Calu3 (cell line): ENCODE results near the gene RALBP1. TPM values are rescaled to one million over a fixed set of nuclear protein-coding genes. Genes with fewer than 3 reads are reported as not detected.

Source experiments
- BruUV-seq: library from RNA; stranded (reverse); fragments of 400-500 nt; replicated peaks from 2 replicates; lab custom pipeline; 2021; lab: Mats Ljungman, UMichigan
- CTCF ChIA-PET: fragments of 300-600 bp; sonication (Branson Sonifier 250); formaldehyde crosslinking; loops from one replicate; lab custom pipeline; 2022; ENCODE audit warnings: antibody characterized with exemption; lab: Charles Lee
- DNase-seq: peaks from one replicate; pipeline ENCODE4 v3.0.0; 2022
- H3K27ac Mint-ChIP-seq: one replicate; pipeline ENCODE4 v1.8.0; 2022; ENCODE audit warnings: mixed read lengths; ENCODE audit not compliant: unreplicated experiment
- H3K27me3 Mint-ChIP-seq: one replicate; pipeline ENCODE4 v1.8.0; 2022; ENCODE audit warnings: mixed read lengths; ENCODE audit not compliant: unreplicated experiment
- H3K36me3 Mint-ChIP-seq: one replicate; pipeline ENCODE4 v1.8.0; 2022; ENCODE audit warnings: mild to moderate bottlenecking, moderate library complexity, mixed read lengths; ENCODE audit not compliant: insufficient read depth, unreplicated experiment
- H3K4me1 Mint-ChIP-seq: one replicate; pipeline ENCODE4 v1.8.0; 2022; ENCODE audit warnings: mild to moderate bottlenecking, low read depth, mixed read lengths; ENCODE audit not compliant: unreplicated experiment
- H3K4me3 Mint-ChIP-seq: one replicate; pipeline ENCODE4 v1.8.0; 2022; ENCODE audit warnings: mild to moderate bottlenecking, low read depth, moderate library complexity, mixed read lengths; ENCODE audit not compliant: unreplicated experiment
- H3K9me3 Mint-ChIP-seq: one replicate; pipeline ENCODE4 v1.8.0; 2022; ENCODE audit warnings: low read depth, mixed read lengths; ENCODE audit not compliant: unreplicated experiment
- CTCF ChIP-seq: fragments of 200-600 bp; IDR thresholded peaks from one replicate; pipeline ENCODE4 v1.8.0; 2022; ENCODE audit warnings: antibody characterized with exemption; ENCODE audit not compliant: unreplicated experiment
- intact Hi-C: fragments of 100-400 bp; cut with micrococcal nuclease; formaldehyde crosslinking; loops from one replicate; pipeline ENCODE4 v1.10.0; 2022; ENCODE audit not compliant: unreplicated experiment
- total RNA-seq: library from RNA; stranded (reverse); gene quantifications from 2 replicates; pipeline ENCODE4 v1.2.3, GENCODE V29; 2022

RALBP1 gene
- total RNA-seq, 1 experiment from 2014 or later = 65.8 TPM

GRCh38 chr18:9558387-9559064, 83.2 kb downstream of the RALBP1 start:
- DNase-seq = no peak
- TF ChIP-seq CTCF = no peak
- Mint-ChIP-seq H3K4me3 (no peak overlapping the region), H3K36me3 (peaks cover 52% of the 10 kb centered on the region), H3K27me3 (no peaks in the 10 kb centered on the region), H3K27ac (no peak overlapping the region), H3K4me1 (no peaks in the 10 kb centered on the region), H3K9me3 (no peaks in the 10 kb centered on the region)
- CTCF ChIA-PET = no interaction called here
- BruUV-seq = no TSS peak
- intact Hi-C loops = no loop called here

GRCh38 chr18:9559253-9559652, 83.9 kb downstream of the RALBP1 start:
- no peak for DNase-seq
- no peaks in the 10 kb centered on the region for H3K9me3 Mint-ChIP-seq
- no peak for TF ChIP-seq CTCF
- H3K4me3 Mint-ChIP-seq = no peak overlapping the region
- no TSS peak for BruUV-seq
- peaks cover 49% of the 10 kb centered on the region for H3K36me3 Mint-ChIP-seq
- no peaks in the 10 kb centered on the region for H3K4me1 Mint-ChIP-seq
- no peak overlapping the region for H3K27ac Mint-ChIP-seq
- H3K27me3 Mint-ChIP-seq = no peaks in the 10 kb centered on the region
- intact Hi-C loops = no loop called here
- CTCF ChIA-PET = no interaction called here

GRCh38 chr18:9561759-9562158, 86.4 kb downstream of the RALBP1 start:
- peaks cover 41% of the 10 kb centered on the region for H3K36me3 Mint-ChIP-seq
- CTCF ChIA-PET = no interaction called here
- no peak for TF ChIP-seq CTCF
- intact Hi-C loops = no loop called here
- no peaks in the 10 kb centered on the region for H3K4me1 Mint-ChIP-seq
- H3K4me3 Mint-ChIP-seq = no peak overlapping the region
- H3K27me3 Mint-ChIP-seq = no peaks in the 10 kb centered on the region
- BruUV-seq = no TSS peak
- DNase-seq = no peak
- H3K9me3 Mint-ChIP-seq = no peaks in the 10 kb centered on the region
- H3K27ac Mint-ChIP-seq = no peak overlapping the region

- BruUV-seq = no TSS peak
- Mint-ChIP-seq H3K9me3 (no peaks in the 10 kb centered on the region), H3K4me3 (no peak overlapping the region), H3K27me3 (no peaks in the 10 kb centered on the region), H3K4me1 (no peaks in the 10 kb centered on the region), H3K36me3 (peaks cover 40% of the 10 kb centered on the region), H3K27ac (no peak overlapping the region)
- DNase-seq = no peak
- no peak for TF ChIP-seq CTCF
- intact Hi-C loops = no loop called here
- CTCF ChIA-PET = interaction anchor here (1.2 kb wide), 1 partner anchor 13 kb away, joined by 5 read pairs; no protein-coding TSS in a partner anchor
These were observed 87.3 kb downstream of the RALBP1 start for GRCh38 chr18:9562584-9562983.
